GM12872 (cell line): ENCODE measurements around the gene HOXB4.

ENCODE experiments used
- TF ChIP-seq, protein P1 (sequence below): IDR thresholded peaks from 3 replicates; pipeline ENCODE4 v1.5.1; 2011; ENCODE audit warnings: low read depth, mild to moderate bottlenecking, low read length, moderate library complexity; ENCODE audit not compliant: insufficient read depth

HOXB4 gene

GRCh38 chr17:48558057-48558830, 19.9 kb downstream of the HOXB4 start:
- TF ChIP-seq, protein P1, sequence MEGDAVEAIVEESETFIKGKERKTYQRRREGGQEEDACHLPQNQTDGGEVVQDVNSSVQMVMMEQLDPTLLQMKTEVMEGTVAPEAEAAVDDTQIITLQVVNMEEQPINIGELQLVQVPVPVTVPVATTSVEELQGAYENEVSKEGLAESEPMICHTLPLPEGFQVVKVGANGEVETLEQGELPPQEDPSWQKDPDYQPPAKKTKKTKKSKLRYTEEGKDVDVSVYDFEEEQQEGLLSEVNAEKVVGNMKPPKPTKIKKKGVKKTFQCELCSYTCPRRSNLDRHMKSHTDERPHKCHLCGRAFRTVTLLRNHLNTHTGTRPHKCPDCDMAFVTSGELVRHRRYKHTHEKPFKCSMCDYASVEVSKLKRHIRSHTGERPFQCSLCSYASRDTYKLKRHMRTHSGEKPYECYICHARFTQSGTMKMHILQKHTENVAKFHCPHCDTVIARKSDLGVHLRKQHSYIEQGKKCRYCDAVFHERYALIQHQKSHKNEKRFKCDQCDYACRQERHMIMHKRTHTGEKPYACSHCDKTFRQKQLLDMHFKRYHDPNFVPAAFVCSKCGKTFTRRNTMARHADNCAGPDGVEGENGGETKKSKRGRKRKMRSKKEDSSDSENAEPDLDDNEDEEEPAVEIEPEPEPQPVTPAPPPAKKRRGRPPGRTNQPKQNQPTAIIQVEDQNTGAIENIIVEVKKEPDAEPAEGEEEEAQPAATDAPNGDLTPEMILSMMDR, result no peak

DNA sequence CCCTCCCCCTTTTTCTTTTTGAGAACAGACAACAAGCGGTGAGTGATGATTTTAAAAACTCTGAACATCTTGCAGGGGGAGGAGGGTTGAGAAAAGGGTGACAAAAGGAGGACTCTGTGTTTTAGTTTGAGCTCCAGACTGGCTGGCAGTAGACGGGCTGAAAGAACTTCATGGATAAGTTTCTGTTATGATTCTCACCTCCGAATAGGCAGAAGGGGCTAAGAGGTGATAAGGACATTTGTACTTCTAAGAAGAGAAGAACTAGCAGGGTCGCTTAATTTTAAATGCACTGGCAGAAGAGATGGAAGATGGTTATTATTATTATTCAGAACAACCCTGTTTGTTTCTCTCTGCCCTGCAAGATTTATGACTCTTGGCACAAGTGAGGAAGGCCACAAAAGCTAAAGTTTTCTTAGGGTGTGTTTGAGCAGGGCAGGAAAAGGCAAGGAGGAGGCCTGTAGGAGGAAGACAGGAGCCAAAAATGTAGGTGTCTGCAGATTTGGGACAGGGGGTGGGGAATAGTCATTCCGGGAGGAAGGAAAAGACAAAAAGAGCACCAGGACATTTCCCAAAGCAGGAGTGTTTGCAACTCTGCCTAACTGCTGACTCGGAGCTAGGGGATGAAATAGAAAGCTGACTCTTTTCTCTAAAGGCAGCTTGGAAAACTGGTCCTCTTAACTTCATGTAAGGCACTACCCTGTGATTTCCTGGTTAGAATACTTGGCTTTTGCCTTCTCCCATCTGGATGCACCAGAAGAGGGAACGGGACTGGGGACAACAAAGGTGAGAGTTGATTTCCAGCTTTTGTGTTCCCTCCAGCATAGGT, 21.4 kb downstream of the HOXB4 start:
- TF ChIP-seq, protein P1, result no peak

DNA sequence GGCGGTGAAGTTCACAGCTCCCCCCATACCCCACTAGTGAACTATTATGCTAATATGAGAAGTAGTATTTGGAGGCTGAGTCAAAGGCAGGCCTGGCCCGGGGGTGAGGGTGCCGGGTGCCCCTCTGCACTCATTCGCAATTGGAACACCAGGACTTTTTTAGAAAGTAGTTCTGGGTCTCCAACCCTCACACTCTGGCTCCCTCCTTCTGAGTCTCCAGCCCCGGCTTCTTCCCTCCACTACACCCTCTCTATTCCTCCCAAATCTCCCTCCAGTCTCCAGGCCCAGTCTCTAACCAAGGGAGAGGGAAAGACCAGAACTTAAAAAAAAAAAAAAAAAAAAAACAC, 21.9 kb downstream of the HOXB4 start:
- TF ChIP-seq, protein P1, result no peak

- TF ChIP-seq, protein P1, result no peak
Measured at GRCh38 chr17:48555258-48556228, 22.6 kb downstream of the HOXB4 start.

GRCh38 chr17:48554412-48555257, 23.5 kb downstream of the HOXB4 start:
- TF ChIP-seq, protein P1, result no peak

DNA sequence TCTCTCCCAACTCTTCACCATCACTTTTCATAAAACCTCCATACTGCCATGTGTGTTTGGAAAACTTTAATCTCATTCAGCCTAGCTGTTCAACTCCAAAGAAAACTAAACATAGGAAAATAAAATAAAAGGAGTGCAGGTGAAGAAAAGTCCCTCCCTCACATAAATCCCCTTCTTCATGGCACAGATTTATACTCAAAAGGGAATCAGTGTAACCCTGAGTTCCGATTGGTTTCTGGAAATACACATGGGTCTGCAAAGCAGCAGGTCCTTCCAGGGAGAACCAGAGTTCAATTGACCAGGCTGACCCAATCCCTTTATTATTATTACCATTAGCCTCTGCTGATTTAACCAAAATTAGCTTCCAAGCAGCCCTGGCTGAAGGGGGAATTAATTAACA, 24.3 kb downstream of the HOXB4 start:
- TF ChIP-seq, protein P1, result no peak
